Measurements from ENCODE around the gene UGT1A1.

DNA sequence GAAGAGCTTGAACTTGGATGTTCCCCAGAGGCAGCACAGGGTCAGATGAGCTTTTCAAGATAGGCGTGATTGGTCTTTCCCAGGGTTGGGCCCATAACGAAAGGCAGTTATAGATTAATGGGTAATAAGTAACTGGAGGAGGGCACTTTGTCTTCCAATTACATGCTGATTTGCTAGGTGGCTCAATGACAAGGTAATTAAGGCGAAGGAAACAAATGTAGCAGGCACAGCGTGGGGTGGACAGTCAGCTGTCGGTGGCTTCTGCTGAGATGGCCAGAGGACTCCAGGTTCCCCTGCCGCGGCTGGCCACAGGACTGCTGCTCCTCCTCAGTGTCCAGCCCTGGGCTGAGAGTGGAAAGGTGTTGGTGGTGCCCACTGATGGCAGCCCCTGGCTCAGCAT is 41.5 kb upstream of the UGT1A1 start, which contains the start of gene UGT1A4:
- no peak for TF ChIP-seq POLR2A (IDR thresholded peaks at IDR 0.05)
- TF ChIP-seq, protein P1, sequence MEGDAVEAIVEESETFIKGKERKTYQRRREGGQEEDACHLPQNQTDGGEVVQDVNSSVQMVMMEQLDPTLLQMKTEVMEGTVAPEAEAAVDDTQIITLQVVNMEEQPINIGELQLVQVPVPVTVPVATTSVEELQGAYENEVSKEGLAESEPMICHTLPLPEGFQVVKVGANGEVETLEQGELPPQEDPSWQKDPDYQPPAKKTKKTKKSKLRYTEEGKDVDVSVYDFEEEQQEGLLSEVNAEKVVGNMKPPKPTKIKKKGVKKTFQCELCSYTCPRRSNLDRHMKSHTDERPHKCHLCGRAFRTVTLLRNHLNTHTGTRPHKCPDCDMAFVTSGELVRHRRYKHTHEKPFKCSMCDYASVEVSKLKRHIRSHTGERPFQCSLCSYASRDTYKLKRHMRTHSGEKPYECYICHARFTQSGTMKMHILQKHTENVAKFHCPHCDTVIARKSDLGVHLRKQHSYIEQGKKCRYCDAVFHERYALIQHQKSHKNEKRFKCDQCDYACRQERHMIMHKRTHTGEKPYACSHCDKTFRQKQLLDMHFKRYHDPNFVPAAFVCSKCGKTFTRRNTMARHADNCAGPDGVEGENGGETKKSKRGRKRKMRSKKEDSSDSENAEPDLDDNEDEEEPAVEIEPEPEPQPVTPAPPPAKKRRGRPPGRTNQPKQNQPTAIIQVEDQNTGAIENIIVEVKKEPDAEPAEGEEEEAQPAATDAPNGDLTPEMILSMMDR (IDR thresholded peaks at IDR 0.05): no peak
- no peak for TF ChIP-seq POLR2AphosphoS5 (IDR thresholded peaks at IDR 0.05)
- no peak for TF ChIP-seq EP300 (IDR thresholded peaks at IDR 0.05)
